HG02943 (cell line): Measurements from ENCODE around the gene WNK3.

Source experiments
- ATAC-seq: cut with Tn5 transposase; IDR thresholded peaks from one replicate; pipeline ENCODE4 v1.9.1; 2021; ENCODE audit warnings: mild to moderate bottlenecking, low read depth, moderate library complexity; ENCODE audit not compliant: unreplicated experiment

The WNK3 gene

GRCh38 chrX:54248309-54248708 is 109.5 kb downstream of the WNK3 start:
- no peak for ATAC-seq

DNA sequence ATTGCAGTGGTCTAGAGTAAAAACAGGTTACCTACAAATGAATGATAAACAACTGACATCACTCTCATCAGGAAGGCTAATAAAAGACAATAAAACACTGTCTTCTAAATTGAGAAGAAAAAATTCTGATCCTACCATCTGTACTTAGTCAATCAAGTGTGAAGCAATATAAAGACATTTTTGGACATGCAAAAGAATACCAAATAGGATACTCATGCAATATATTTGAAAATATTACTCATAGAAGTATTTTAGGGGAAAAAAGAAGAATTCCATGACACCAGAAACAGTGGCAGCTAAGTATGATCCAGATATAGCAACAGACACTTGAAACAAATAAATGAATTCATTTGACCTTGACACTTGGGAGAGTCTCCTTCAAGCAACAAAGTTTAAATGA is 111.0 kb downstream of the WNK3 start:
- ATAC-seq = no peak

- no peak for ATAC-seq
Measured at GRCh38 chrX:54238588-54238987, 119.3 kb downstream of the WNK3 start.

DNA sequence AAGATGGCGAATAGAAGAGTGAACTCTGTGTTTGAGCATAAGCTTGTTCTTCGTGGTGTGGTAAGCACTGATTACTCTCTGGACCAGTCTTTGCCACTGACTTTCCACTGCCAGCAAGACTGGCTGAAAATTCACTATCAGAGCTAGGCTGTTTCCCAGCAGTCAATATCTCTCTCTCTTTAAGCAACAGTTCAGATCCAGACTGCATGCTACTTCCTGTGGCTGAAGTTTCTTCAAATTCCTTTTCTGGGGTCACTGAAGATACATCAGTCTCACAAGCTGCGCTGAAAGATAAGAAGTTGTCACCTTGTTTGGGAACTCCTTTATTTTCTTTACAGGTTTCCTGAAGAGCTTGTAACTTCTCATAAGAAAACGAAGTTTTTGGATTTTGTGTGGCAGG is 120.8 kb downstream of the WNK3 start:
- no peak for ATAC-seq

- no peak for ATAC-seq
Measured at GRCh38 chrX:54230435-54231148, 127.3 kb downstream of the WNK3 start.

GRCh38 chrX:54223581-54223980 is 134.3 kb downstream of the WNK3 start:
- ATAC-seq = no peak

DNA sequence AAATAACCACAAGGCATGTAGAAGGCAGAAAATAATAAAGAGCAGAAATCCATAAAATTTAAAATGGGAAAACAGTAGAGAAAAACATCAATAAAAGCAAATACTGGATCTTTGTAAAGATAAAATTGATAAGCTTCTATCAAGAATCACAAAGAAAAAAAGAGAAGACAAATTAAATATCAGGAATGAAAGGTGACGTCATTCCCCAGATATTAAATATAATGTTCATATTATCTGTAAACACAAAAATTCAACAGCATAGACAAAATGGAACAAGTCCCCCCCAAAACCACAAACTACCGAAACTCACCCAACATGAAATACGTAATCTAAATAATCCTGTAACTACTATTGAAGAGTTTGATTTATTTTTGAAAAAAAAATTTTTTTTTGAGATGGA is 144.2 kb downstream of the WNK3 start:
- ATAC-seq = no peak

- no peak for ATAC-seq
Measured at GRCh38 chrX:54208531-54208930, 149.3 kb downstream of the WNK3 start.

- no peak for ATAC-seq
Measured at GRCh38 chrX:54198262-54198661, 159.6 kb downstream of the WNK3 start.

DNA sequence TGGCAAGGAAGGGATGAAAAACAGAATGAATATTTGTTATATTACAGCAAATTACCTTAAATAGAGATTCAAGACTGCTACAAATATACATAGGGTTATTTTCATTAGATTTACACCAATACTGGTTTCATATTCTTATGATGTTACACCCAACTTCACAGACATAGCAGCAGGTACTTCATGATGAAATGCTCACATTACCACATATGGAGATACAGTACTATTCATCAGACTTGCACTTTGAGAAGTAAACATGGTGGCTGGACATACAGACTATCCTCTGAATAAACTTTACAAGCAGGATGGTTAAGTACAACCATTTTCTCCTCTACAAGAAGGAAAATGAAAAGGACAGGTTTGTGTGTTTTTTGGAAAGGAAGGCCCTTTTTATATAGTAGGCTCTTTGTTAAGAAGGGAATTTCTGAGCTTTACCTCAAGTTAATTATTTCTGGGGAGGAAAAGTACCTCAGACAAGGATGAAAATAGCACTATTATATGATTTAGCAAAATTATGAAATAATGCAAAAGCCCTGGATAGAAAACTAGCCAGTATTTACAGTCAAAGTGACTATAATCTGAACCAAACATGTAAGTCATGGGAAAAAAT is 162.8 kb downstream of the WNK3 start:
- ATAC-seq = no peak

DNA sequence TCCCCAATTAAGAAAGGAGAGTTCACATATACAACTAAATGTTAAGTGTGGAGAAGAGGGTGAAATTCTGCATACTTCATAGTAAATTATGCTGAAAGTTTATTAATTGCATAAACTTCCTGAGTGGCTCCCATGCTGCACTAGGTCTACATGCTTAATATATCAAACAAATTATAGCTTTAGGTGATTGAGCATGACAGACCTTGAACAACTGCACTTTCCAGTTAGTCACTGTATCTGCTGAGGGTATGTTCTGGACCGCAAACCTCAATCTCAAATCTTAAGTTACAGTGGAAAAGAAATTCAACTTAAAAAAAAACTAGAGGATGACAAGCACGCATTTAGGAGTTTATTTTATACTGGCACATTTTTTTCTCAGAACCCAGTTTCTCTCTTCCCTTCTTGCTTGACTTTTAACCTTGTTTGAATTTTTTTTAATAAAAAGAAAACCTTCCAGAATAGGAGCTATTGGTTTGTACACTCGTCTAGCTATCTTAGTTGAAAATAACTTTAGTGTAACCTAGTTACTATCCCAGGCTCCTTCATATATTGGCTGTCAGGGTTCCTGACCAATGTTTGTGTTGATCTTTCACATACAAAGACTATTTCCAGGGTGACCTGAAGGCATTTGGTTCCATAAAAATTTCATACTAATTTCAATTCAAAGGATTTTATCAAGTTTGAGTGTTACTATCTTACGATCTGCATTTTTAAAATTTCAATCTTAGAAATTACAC is 164.6 kb downstream of the WNK3 start:
- ATAC-seq = no peak

DNA sequence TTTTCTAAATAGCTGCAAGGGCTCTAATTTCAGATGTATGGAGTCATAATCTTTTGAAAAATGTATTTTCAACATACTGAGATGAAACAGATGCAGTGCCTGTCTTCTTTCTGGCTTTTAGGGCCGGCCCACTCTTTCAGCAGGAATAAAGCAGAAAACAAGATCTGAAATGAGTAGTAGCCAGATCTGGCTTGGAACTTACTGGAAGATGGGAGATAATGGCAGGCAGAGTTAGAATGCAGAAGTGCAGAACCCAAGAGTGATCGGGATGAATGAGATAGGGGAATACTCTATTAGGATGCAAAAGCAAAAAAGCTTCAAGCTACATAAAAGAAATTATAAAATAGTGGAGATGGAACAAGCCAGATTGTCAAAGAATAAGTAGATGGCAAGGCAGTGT is 173.4 kb downstream of the WNK3 start:
- ATAC-seq = no peak

GRCh38 chrX:54182864-54183613 is 174.8 kb downstream of the WNK3 start, which contains the start of gene FAM120C:
Gene FAM120C (minus strand): TSS chrX:54183254. CDS start chrX:54183198, 56 bp downstream.
- ATAC-seq = peak; percentile 32

DNA sequence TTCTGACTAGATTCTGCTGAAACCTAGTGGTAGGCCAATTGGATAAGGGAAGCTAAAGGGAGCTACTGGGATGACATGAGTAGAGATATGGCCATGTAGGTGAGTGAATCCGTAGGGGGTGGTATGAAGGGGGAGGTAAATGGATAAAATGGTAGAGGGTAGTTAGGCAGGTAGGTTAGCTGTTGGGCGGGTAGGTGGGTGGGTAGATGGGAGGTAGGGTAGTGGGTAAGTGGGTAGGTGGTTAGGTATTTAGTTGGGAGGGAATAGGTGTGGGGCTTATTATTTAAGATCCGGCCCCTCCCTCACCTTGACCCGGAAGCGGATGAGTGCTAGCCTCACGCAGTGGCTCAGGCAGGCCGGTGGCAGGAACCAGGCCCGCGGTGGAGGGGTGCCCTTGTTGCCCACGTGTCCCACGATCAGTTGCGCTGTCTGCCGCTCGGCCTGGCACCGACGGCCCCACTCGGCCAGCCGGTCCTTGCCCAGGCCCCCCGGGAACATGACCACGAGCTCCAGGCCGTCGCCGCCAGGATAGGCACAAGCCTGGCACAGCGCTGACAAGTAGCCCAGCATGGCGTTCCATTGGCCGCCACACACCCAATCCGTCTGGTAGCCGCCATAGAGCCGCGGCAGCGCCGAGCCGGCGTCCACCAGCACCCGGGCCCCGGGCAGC is 175.5 kb downstream of the WNK3 start:
- ATAC-seq = peak; percentile 52

- no peak for ATAC-seq
Measured at GRCh38 chrX:54181202-54181953, 176.5 kb downstream of the WNK3 start.

GRCh38 chrX:54180403-54180802 is 177.4 kb downstream of the WNK3 start:
- no peak for ATAC-seq

GRCh38 chrX:54178100-54178940 is 179.5 kb downstream of the WNK3 start:
- ATAC-seq = no peak

DNA sequence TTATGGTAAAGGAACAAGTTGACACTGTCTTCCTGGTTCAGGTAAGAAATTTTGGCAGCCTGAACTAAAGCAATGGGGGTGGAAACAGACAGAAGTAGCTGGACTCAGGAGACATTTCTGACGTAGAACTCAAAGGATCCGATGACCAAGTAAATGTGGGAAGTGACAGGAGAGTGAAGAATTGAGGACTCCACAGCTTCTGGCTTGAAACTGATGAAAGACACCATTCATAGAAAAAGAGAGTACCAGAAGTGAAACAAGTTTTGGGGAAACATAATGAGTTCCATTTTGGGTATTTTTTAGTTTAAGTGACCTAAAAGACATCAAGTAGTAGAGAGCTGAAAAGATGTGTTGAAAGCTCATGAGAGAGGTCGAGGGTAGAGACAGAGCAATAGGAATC is 180.5 kb downstream of the WNK3 start:
- ATAC-seq = no peak

DNA sequence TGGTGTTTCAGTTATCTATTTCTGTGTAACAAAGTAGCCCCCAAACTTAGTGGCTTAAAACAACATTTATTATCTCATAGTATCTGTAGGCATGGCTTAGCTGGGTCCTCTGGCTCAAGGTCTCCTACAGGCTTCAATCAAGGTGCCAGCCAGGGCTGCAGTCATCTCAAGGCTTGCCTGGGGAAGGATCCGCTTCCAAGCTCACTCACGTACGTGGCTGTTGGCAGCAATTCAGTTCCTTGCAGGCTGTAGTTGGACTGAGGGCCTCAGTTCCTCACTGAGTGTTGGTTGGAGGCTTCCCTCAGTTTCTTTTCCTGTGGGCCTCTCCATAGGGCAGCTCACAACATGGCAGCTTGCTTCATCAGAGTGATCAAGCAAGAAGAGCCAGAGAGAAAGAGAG is 184.1 kb downstream of the WNK3 start:
- no peak for ATAC-seq
